EH (cell line): ENCODE results near the gene AKAP8L.

ENCODE experiments used
- DNase-seq: peaks from one replicate; pipeline ENCODE4 v3.0.0-alpha.2; 2015; ENCODE audit warnings: low read depth

AKAP8L gene, protein sequence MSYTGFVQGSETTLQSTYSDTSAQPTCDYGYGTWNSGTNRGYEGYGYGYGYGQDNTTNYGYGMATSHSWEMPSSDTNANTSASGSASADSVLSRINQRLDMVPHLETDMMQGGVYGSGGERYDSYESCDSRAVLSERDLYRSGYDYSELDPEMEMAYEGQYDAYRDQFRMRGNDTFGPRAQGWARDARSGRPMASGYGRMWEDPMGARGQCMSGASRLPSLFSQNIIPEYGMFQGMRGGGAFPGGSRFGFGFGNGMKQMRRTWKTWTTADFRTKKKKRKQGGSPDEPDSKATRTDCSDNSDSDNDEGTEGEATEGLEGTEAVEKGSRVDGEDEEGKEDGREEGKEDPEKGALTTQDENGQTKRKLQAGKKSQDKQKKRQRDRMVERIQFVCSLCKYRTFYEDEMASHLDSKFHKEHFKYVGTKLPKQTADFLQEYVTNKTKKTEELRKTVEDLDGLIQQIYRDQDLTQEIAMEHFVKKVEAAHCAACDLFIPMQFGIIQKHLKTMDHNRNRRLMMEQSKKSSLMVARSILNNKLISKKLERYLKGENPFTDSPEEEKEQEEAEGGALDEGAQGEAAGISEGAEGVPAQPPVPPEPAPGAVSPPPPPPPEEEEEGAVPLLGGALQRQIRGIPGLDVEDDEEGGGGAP

DNA sequence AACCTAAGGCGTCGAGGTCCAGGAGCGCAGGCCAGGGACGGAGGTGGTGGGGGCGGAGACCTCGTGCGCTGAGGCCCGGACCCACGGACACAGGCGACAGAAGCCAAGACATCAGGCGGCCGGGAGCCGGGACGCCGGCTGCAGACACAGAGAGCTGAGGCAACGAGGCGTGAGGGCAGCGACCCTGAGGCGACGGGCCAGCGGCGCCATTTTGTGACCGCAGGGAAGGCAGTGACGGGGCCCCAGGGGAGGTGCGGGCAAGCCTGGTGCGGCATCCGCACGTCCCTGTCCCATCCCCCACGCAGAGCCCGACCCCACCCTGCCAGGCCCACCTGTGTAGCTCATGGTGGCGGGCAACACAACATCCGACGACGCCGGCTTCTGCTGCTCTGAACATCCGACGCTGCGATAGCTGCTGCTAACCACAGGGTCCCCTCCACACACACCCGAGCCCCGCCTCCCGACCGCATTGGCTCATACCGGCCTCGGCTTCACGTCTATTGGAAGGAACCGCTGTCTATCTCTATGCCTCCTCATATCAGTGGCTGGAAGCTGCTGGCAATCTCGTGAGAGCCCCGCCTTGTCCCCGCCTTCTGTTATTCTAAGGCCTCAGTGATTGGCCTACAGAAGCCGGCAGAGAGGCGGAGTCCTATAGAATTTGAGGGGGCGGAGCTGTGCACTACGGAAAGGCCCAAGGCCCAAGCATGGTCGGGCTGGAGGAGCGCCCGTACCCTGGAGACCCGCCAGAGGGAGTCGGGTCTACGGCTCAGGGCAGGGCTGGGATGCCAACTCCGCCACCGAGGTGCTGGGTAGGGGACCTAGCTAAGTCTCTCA is at the start of gene AKAP8L:
Gene AKAP8L, minus strand, starts transcription at position 410 of the 834 bp plus-strand sequence. Its CDS starts 65 bp downstream, at position 345.
- peak; percentile 100 for DNase-seq

DNA sequence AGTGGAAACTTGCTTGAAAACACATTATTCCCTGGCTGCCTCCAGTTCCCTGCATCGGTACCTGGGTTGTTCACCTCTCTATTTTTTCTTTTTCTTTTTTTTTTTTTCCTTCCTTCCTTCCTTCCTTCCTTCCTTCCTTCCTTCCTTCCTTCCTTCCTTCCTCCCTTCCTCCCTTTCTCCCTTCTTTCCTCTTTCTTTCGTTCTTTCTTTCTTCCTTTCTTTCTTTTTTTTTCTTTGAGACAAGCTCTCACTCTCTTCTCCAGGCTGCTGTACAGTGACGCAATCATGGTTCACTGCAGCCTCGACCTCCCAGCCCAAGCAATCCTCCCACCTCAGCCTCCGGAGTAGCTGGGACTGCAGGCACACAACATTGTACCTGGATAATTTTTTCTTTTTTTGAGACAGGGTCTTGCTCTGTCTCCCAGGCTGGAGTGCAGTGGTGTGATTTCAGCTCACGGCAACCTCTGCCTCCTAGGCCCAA is 49.0 kb upstream of the AKAP8L start:
- DNase-seq: no peak

DNA sequence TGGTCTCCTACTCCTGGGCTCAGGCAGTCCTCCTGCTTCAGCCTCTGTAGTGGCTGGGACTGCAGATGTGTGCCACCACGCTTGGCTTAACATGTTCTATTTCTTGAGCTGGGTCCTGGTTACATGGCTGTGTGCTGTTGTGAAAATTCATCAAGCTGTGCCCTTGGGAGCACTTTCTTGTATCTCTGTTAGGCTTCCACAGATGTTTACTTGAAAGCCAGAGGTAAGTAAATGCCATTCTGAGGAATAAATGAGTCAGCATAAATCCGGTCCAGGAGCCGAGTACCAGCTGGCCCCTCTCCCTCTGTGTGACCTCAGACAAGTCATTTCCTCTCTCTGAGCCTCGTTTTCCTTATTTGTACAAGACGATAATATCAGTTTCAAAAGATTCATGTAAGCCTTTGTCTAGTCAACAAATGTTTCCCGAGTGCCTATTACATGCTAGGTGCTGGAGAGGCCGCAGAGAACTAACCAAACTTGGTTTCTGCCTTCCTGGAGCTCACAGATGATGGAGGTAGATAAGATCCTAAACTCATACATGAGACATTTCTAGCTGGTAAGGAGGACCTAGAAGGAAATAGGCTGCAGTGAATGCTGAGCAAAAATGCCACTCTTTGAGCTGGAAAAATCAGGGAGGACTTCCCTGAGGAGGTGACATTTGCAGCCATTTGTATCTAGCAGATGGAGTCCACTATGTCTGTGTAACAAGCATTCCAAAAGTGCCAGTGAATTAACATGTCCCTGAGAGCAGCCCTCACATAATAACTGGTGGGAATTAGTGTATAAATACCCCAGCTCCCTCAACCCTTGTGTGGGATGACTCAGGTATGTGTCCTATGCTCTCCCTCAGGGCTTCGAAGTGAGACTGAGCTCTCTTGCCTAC is 48.3 kb upstream of the AKAP8L start:
- peak; percentile 50 for DNase-seq

DNA sequence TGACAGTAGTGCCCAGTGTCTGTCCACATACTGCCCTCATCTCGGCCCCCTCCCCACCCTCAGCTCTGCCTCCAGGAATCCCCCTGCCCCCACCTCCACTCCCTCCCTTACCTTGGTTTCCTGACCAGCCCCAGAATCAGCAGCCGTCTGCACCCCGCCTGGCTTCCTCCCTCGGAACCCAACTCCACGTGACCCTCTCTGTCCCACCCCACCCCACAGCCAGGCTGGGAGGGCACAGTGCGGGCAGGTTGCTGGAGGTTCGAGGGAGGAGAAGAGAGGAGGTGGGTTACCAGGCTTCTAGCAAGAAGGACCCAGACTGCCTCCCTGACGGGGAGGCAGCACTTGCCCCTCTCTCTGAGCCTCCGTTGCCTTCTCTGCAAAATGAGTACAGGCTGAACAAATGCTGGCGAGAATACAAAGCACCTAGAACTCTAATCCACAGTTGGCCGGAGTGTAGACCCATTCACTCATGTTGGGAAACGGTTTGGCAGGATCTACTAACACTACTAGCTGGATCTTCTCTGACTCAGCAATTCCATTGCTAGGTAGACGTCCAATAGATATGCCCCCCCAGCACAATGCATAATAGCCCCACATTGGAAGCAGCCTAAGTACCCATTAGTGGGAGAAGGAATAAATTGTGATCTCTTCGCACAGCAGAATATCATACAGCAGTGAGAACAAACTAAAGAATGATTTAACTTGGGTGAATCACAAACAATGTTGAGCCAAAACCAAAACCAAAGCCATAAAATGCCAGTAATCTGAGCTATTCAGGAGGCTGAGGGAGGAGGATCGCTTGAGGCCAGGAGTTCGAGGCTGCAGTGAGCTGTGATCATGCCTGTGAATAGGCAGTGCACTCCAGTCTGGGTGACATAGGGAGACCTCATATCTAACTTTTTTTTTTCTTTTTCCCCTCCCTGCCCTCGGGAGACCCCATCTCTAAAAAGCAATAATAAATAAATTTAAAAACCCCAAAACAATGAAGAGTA is 45.9 kb upstream of the AKAP8L start, which contains the start of gene RASAL3:
Gene RASAL3, minus strand, starts transcription at position 151 of the 992 bp plus-strand sequence. CDS start 186 bp downstream, outside the sequence.
- no peak for DNase-seq

DNA sequence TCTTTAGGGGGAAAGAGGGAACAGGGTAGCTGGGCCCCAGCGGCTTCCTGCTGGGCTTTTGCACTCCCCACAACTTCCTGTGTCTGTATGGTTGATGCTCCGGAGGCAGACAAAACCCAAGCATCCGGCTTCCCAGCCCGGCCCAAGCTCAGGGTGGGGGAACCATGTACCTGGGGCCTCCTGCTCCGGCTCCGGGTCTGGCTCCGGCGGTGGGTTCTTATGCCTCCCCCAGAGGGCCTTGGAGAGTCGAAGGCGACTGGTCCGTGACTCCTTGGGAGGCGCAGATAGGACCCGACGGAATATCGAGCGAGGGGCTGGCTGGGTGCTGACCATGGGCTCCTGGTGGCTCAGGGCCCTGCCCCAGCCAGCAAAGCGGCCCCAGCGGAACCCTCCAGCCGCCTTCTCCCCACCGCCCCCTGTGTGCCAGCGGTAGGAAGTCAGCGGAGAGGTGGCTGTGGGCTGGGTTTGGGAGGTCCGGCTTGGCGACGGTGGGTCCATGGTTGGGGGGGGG is 45.1 kb upstream of the AKAP8L start:
- DNase-seq: no peak

DNA sequence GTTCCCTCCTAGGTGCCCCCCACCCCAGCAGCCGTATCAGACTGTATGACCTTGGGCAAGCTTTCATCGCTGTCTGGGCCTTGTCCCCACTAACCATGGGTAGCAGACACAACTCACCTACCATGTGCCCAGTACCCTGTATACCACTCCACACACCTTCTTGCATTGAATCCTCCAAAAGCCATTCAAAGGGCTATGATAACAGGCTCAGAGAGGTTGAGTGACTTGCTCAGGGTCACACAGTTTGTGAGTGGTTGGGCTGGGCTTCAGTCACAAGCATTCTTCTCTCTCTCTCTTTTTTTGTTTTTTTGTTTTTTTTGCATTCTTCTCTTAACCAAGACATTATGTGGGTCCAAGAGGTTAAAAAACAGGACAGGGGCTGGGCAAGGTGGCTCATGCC is 42.9 kb upstream of the AKAP8L start:
- DNase-seq: no peak

DNA sequence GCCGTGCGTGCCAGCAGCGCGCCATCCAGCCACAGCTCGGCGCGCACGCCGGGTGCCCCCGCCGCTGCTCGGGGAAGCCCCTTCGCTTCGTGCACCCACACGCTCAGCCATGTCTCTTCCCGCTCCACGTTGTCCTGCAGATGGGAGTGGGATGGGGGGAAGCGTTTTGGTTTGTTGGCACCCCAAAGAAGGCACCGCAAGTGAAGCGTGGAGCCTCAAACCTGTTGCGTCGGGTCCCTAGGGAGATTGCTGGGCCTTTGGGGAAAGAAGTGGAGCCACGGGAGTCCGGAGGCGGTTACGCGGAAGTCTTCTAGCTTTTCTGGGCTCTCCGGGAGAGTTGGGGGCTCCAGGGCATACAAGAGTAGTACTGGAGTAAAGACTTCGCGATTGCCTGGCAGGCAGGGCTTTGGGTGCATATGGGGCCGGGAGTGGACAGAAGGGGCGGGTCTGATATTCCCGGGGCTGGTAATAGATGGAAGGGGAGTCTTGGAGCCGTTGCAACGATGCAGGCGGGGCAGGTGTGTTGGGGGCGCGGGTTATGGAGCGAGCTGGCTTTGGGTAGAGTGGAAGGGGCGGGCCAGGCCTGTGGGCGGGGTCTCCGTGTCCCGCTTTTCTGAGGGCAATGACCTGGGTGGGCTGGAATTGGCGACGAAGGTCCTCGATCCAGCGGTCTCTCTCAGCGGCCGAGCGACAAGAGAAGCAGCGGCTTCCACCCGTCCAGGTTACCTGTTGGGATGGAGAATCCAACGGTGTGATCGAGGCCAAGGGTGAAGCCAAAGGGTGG is 39.1 kb upstream of the AKAP8L start:
- DNase-seq: no peak

DNA sequence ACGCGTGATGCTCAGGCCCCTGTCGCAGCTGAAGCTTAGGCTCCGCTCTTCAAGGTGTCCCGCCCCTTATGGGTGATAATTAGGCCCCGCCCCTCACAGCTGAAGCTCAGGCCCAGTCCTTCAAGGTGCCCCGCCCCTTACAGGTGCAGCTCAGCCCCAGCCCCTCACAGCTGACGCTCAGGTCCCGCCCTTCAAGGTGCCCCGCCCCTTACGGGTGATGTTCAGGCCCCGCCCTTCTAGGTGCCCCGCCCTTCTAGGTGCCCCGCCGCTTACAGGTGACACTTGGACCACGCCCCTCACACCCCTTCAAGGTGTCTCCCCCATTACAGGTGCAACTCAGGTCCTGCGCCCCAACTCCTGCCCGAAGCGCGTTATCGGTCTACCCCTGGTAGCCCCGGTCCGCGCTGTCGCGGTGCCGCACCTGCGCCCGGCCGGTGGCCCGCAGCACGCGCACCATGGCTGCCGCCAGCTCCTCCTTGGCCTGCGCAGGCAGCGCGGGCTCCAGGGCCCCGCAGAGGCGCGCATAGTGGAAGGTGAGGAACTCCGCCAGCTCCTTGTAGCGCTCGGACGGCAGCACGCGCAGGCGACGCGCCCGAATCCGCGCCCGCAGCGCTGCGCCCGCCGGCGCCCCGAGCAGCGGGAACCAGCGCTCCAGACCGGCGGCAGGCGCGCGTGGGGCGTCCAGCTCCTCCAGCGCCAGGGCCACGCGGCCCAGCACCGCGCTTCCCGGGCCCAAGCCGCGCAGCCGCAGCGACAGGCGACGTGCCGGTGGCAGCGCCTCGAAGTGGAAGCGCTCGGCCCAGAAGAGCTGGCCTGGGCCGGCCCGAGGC is 38.3 kb upstream of the AKAP8L start:
- no peak for DNase-seq

DNA sequence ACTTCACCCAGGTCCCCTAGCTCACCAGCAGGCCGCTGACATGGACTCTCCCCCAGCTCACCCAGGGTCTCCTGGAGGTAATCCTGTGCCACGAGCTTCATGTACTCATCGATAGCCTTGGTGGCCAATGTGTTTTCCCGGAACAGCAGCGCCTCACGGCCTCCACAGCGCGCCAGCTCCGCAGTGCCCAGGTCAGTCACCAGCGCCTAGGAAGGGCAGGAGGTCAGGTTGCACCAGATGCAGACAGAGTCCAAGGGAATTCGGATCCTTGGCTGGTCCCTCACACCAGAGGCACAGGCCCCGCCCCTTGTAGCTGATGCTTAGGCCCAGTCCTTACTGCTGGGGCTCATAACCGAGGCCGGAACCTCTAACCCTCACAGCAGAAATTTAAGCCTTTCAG is 37.7 kb upstream of the AKAP8L start:
- no peak for DNase-seq

DNA sequence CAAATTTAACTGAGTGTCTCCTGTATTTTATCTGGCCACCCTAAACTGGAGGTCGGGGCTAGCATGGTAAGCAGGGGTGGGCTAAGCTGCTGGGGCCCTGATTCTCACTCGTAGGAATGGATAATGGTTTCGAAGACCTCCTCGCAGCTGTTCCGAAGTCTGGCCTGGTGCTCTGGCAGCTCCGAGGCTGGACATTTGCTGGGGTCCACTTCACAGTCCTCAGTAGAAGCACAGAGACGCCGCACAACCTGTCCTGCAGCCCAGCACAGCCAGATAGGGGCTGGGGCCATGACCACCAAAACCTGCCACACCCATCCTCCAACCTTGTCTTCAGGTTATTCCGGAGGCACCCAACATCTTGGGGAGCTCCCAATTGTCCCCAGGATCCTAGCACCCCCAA is 37.2 kb upstream of the AKAP8L start:
- DNase-seq: no peak

DNA sequence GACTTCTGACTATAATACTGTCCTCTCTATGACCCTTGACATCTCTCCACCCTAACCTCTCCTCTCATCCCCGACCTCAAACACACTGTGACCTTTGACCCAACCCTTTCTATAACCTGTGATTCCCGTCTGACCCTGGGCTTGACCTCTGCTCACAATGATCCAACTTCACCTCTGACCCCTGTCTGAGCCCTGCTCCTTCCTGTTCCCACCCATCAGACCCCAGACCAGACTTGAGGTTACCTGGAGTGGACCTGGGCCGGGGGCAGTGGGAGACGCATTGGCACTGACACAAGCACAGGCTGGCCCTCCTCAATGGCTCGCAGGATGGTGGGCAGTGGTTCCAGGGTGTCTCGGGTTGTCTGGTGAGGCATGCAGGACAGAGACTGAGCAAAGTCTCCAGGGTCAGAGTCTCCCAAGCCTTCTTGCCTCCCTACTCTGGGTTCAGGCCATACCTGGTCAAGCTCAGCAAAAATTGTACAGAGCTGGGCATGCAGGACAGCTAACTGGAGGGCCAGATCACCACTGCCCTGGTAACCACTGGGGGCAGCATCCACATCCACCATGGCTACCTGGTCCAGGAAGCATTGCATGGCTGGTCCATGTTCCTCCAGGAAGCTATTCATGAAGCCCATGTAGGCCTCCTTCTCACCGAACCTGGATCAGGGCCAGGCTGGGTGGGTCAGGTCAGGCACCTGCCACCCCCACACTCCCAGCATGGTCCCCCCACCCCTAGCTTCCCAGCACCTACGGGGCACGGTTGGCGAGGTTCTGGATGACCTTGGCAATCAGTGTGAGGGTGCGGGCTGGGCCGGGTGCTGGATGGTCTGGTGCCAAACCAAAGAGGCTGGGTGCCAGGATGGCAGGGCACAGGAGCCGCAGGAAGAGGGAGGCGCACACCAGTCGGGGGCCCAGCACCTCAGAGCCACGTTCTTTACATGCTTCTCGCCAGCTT is 35.4 kb upstream of the AKAP8L start:
- DNase-seq: no peak

DNA sequence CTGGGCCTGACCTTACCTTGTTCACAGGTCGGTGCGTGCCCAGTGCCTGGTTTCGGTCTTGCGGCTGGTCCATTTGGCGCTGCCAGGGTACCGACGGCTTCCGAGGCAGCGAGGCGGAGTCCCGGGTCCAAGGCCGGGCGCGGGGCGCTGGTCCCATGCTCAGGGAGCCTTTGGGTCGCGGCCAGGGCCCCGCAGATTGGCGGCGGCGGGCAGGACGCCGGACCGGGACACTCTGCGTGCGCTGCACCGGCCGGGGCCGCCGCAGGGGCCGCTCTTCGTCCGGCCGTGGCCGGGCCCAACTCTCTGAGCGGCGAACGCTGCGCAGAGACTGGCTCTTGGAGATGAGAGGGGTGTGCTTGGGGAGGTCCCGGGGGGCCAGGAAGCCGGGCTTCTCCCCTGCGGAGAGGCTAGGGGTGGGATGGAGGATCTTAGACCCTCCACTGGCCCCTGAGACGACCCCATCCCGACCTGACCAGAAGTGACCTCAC is 34.3 kb upstream of the AKAP8L start:
- no peak for DNase-seq

DNA sequence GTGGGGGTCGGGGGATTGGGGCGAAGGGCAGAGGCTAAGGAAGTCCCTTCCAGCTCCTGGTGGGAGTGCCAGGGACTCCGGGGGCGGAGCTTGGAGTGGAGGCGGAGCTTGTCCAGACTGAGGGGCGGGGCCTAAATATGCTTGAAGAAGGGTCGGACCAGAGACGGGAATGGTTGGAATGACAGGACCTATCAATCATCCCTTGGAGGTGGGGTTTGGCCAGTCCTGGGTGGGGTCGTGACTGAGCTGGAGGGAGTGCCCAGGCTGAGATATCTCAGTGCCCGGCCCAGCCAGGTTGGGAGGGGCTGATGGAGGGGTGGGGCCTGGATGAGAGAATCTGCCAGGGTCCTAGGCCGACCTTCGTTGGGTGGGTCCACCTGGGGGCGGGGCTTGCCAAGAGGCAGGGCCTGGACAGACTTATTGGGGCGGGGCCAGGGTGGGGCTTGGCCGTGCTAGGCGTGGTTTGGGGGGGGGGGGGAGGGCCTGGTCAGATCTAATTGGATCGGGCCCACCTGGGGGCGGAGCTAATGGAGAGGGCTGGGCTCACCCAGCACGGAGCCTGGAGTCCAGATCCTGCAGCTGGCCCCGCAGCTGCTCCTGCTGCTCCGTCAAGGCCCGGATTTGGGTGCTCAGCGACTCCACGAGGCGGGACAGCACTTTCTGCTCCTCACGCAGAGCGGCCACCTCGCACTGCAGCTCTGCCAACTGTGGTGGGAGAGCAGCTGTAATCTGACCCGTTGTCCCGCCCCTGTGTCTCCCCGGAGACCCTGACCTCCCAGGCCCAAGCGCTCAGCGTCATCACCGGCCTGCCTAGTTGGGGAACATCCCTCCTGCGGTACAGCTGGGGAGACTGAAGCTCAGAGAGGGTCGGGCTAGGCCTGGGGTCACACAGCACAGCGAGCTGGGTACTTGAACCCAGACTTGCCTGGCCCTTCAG is 33.6 kb upstream of the AKAP8L start:
- peak; percentile 85 for DNase-seq

DNA sequence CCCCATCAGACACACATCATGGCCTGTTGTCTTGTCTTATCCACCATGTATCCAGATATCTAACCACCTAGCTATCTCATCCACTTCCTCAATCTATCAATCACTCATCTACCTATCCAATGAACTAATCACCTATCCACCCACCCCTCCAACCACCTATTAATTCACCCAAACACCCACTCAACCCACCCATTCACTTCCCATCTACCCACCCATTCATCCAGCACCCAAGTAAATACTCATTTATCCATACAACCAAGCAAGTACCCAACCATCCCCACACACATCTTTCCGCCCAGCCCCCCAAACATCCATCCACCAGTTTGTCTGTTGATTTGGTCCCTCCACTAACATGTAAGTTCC is 31.7 kb upstream of the AKAP8L start:
- no peak for DNase-seq

DNA sequence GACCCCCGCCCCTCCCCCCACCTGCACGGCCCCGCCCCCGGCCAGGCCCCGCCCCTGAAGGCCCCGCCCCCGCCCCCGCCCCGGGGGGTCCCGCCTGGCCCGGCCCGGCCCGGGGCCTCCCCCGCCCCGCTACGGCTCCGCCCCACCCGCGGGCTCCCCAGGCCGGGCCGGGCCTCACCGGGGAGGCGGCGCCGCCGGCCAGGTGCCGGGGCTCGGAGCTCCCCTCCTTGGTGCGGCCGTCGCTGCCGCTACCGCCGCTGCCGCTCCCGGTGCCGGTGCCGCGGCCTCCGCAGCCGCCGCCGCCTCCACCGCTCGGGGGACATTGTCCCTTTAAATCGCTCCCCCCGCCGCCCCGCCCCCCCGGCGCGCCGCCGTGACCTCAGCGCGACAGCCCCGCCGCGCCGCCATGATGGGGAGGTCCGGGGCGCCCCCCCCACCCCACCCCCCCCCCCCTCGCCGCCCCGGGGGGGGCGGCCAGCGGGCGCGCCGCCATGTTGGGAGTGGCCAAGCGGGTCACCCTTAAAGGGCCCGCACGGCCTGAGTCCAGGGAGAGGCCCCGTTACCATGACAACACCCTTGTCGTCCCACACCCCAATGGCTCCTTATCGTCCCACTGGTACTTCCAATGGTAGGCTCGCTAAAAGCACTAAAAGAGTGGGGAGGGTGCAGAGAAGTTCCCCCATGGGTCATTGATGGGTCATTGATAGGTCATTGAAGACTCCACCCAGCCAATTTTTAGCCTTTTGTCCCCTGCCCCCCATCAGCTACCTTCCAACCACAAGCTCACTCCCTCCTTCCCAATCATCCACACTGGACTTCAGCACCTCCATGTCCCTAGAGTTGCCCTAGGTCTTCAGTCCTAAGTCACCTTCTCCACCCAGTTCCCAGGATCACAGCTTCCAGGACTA is 31.1 kb upstream of the AKAP8L start, which contains the start of gene WIZ:
Gene WIZ, minus strand, starts transcription at position 337 of the 908 bp plus-strand sequence. CDS start 1,649 bp downstream, outside the sequence.
- DNase-seq: peak; percentile 79
